ENCODE results near the gene SLC22A23.

Gene SLC22A23

GRCh38 chr6:3421143-3421542 is 35.7 kb downstream of the SLC22A23 start:
- ATAC-seq = no peak
- DNase-seq = no peak

GRCh38 chr6:3419624-3420272 is 37.1 kb downstream of the SLC22A23 start:
- DNase-seq (no peak), ATAC-seq (no peak)

GRCh38 chr6:3418496-3419060 is 38.3 kb downstream of the SLC22A23 start:
- DNase-seq (no peak), ATAC-seq (no peak)

DNA sequence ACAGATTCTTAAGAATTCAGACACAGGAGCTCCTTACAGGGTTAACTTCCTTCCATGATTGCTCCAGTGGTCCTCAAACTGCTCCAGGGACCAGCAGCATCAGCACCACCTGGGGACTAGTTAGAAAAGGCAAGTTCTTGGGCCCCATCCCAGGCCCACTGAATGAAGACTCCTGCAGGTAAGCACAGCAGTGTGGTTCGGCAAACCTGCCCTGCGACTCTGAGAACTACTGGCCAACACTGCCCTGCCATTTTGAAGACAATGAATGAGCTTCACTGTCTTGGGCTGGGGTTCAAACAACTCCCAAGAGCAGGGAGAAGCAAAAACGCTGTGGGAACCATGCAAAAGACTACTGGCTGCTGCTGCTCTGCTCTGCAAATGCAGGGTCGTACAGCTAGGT is 39.4 kb downstream of the SLC22A23 start:
- ATAC-seq (no peak), DNase-seq (no peak)

- no peak for ATAC-seq
- DNase-seq = no peak
Measured at GRCh38 chr6:3415490-3415889, 41.4 kb downstream of the SLC22A23 start.

DNA sequence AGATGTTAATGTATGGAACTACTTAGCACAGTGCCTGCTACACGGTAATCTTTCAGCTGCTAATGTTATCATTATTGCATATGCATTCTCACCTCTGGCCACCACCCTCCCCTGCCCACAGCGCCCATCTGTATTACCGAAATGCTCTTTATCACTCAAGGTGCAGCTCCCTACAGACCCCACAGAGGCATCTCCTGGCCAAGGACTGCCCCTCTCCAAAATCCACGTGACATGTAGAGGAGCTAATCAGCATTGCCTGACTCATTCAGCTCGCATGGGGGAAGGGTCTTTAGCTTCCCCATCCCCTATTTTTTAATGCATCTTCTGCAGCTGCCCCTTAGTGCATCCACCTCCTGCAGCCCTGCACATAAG is 41.8 kb downstream of the SLC22A23 start:
- ATAC-seq (no peak), DNase-seq (no peak)

DNA sequence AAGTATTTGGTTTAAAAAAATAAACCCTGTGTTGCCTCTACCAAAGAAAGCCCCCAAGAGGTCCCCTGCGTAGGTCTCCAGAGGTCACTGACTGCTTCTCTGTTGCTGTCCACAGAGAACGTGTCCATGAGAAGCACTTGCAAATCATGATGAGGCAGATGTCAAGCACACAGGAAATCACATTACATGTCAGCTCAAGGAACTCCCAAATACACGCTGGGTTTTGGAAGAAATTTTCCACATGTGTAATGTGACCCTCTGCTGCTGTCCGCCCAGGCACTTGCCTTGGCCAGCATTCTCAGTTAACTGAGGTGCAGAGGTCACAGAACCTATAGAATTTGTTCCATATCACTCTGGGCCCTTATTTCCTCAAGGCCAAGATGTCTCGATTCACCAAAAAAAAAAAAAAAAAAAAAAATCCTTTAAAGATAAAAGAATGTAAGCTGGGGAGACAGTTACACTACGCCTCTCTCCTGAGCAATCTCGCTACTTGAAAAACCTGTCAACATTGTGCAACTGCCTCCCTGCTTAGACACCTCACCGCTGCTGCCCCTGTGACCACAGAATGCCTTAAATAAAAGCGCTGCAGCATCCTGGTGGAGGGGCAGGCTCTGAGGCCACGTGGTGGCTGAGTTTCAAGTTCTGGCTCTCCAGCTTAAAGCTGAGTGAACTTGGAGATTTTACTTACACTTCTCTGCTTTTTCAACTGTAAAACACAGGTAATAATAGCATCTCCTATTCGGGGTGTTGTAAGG is 42.3 kb downstream of the SLC22A23 start:
- peak; percentile 58 for ATAC-seq
- DNase-seq = peak; percentile 6

DNA sequence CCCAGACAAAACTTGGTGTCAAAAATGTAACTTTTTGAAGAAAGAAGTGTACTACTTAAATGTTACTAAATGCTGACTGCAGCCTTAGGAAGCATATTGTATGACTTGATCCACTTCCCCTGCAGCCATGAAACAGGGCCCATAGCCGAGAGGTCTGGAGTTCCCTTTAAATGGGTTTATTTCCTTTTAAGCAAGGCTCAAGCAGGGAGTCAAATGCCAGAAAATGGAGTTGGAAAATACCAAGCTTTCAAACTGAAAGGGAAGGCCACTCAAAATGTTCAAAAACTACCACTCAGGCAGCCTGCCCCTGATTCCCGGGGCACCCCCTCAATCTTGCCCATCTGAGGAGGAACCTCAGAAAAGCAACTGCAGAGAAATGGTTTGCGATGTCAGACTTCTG is 43.3 kb downstream of the SLC22A23 start:
- ATAC-seq = no peak
- DNase-seq = no peak

DNA sequence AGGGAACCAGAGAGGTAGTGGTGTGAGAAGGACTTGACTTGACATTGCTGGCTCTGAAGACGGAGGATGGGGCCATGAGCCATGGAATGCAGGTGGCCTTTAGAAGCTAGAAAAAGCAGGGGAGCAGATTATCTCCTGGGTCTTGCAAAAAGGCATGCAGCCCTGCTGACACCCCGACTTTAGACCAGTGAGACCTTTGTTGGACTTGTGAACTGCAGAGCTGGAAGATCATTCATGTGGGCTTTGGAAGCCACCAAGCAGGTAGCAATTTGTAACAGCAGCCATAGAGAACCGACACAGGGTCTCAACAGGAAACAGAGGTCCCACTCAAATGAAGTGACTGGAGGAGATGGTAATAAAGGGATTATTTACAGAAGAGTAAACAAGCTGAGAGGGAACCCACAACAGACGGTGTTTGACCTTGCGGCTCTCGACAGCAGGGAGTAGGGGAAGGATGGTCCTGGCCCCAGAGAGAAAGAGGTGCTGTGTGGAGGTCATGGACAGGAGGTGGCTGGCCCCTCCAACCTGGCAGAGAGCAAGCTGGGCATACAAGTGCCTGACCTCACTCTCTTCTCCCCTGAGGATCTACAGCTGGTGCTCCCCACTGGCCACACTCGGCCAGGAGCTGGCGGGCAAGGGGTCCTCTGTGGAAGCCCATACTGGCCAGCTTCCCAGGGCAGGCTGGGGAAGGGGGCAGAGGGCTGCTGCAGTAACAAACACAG is 43.9 kb downstream of the SLC22A23 start:
- ATAC-seq (no peak), DNase-seq (no peak)

- no peak for ATAC-seq
Measured at GRCh38 chr6:3411967-3412778, 44.7 kb downstream of the SLC22A23 start.

DNA sequence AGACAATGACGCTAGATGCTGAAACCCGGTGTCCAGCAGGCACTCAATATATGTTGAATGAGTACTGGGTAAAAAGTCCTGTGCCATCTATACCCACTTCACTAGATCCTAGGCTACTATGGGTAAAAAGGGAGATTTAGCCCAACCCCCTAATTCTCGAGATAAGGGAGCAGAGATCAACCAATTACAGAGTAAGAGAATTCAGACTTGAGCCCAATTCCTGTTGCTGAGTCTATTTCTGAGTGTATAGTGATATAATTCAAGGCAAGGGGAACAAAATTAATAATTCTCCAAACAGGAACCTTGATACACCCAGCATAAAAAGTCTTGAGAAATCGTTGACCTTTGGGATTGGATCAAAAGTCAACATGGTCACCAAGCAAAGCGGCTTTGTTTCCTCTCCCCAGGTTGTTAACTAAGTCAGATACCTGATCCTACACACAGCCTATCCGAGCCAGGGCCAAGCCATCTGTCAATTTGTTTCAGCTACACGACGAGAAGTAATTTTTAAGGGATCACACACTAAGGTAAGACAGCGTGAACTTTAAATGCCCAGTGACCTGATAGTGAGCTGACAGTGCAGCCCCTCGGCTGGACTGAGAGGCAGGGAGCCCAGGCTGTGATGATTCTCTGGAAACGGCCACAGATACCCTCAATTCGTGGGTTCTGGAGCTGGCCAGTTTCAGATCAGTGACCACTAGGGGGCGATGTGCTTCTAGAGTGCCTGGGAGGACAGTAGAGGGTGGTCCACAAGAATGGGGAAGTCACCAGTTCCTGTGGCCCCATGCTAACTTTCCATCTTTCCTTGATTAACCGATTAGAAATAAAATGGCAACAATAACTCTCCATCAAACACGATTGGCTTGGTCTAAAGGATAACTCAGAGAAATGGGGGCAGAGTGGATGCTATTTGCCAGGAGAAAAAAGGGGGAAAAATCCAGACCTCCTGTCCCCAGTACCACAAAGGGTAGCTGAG is 46.2 kb downstream of the SLC22A23 start:
- peak; percentile 56 for ATAC-seq
- peak; percentile 78 for DNase-seq

More at GRCh38 chr6:3411967-3412778, 44.7 kb downstream of the SLC22A23 start:
- DNase-seq = no peak

DNA sequence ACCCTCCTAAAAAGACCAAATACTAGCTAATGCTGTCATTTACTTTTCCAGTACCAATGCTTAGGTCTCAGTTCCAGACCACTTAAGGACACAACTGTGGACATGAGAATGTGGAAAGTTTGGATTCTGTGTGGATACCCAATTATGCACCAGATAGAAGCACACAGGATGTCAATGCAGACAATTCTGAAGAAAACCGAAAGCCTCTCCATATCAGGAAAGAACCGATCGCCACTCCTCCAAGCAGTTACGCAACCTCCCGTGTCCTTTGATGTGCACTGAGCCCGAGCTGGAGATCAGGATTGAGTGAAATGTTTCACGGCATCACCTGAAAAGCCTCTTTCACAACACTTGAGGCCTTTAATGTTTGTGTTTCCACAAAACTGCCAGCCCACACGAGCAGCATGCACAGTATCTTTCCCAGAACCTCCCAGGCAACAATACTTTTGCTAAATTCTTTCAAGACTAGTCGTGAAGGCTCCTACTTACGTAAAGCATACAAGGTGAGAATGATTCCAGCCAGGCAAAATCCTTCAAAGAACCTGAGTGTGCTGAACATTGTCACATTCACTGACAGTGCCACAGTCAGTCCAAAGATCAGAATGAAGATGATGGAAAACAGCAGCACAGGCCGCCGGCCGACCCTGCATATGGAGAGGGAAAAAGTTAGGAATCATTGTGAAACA is 47.0 kb downstream of the SLC22A23 start:
- DNase-seq = no peak
- no peak for ATAC-seq

DNA sequence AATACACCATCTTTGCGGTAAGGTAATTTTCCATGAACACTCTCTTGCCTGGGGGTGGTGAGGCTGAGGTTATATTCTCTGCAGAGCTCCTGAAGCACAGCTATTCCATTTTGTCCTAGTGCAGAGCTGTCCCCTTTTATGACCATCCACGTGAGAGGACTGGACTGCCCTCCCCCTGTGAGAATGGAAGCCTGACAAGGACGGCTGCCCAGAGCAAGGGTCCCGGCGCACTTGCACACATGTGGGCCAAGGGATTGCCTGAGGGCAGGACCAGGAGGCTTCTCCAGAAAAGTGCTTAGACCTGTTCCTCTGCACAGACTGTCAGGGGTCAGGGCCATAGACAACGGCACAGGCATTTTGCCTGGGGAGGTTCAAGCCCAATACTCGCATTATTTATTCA is 48.2 kb downstream of the SLC22A23 start:
- ATAC-seq (no peak), DNase-seq (no peak)

DNA sequence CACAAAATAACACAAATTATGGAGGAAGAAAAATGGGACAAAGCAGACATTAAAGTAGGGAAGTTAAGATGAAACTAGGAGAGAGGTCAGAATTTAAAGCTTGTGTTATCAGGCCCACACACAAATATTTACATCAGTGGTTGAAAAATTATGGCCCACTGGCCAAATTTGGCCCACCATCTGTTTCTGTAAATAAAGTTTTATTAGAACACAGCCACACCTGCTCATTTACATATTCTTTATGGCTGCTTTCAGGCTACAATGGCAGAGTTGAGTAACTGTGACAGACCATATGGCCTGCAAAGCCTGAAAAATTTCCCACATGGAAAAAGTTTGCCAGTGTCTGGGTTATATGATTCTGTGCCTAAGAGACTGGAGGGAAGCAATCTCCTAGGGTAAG is 49.0 kb downstream of the SLC22A23 start:
- no peak for ATAC-seq
- no peak for DNase-seq

DNA sequence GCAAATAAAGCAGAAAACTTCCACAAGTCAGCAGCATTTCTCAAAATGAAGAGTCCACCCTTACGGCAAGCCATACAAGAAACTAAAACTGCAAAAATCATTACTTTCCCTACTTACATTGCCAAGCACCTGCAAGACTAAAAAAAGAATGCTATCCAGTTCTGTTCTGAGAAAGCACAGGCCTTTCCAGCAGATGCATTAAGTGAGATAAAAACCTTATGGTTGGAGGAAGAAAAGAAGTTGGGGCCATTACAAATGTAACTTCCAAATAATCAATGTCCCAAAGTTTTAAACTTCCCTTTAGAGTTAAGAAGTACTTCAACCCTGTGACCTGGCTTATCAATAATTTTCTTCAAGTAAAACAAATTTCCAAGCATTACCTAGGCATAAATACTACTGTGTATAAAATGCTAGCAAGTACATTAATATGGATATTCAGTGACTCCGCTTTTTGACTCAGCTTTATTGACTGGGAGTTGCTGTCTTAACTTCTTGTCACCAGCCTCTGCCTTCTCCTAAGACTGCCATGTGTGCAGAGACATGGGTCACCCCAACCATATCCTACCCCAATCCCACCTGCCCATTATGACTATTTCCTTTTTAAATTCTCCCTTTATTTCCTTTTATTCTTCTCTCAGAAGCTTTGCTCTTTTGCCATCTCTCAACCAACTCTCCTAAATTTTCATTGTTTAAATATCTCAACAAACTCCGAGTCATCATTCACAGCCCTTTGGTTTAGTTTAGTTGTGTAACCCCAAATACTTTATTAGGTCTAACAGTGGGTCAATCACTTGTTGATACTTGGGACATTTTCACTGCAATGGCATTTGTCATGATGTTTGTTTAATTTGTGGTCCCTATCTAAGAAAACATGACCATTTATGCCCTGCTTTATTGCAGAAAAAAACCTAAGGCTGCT is 49.7 kb downstream of the SLC22A23 start:
- DNase-seq (no peak), ATAC-seq (no peak)

- DNase-seq (no peak), ATAC-seq (no peak)
Measured at GRCh38 chr6:3406362-3406821, 50.5 kb downstream of the SLC22A23 start.

DNA sequence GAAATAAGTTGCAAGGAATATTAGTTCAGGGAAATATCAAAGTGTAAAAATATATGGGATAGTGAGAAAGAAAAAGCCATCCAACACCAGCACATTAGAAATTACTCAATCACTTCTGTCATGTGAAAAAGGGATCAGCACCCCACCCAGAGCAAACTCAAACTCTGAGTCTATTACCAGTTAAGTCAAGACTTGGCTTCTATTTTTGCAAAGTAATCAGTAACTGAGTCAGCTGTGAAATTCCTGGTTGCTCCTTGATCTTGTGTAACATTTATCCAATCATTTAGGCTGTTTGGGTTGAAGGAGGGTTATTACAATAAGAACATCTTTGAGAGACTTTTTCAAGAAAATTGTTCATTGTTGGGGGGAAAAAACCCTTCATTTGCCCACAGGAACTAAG is 51.2 kb downstream of the SLC22A23 start:
- DNase-seq (no peak), ATAC-seq (no peak)

- DNase-seq = no peak
- no peak for ATAC-seq
Measured at GRCh38 chr6:3405182-3405518, 51.7 kb downstream of the SLC22A23 start.

Measured in stimulated activated naive CD8-positive, alpha-beta T cell treated with anti-CD3 and anti-CD28 coated beads, Interleukin-15, Interleukin-2, amounts not matched to agents 100 U/mL and 50 U/mL, for 24 hours (primary cell).